ENCODE measurements around the gene CD151. TPM values are rescaled to one million over a fixed set of nuclear protein-coding genes. Genes with fewer than 3 reads are reported as not detected.

The CD151 gene
- total and polyA plus RNA-seq, 4 donors, result 31.6 to 264 (median 124) TPM

DNA sequence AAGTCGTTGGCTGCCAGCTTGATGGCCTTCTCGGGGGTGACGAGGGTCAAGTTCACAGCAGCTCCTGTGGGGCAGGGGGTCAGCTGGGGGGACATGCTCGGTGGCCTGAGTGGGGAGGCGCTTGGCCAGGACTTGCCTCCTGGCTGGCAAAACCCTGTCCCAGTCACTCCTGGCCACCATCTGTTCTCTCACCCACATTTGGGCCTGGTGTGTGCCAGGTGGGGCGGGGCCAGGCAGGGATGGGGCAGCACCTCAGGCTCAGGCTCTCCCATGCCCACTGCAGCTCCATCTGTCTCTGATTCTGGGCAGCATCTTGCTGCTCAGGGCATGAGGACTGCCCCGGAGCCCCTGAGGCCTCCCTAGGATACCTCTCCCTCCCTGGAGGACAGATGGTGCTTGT, 39.2 kb upstream of the CD151 start:
- no peak overlapping the region for H3K27ac ChIP-seq (ENCODE audit: low read depth in 1 of 2, low read length in 2 of 2)
- H3K4me1 ChIP-seq (ENCODE audit: control insufficient read depth in 4 of 4, insufficient read depth in 4 of 4, low read length in 3 of 4), result peaks cover 11 to 47% (median 30%) of the 10 kb centered on the region in 4 donors
- 83% methylated on average over 7 of the region's 7 CpGs for WGBS
- no peak overlapping the region for H3K4me3 ChIP-seq (ENCODE audit: low read depth in 1 of 3, low read length in 3 of 3)
- no peak for DNase-seq (ENCODE audit: low spot score)
- H3K9me3 ChIP-seq (ENCODE audit: control insufficient read depth in 4 of 4, low read length in 3 of 4), result no peaks in the 10 kb centered on the region
- H3K9ac ChIP-seq (ENCODE audit: low read depth in 1 of 2, low read length in 2 of 2), result no peak overlapping the region
- H3K36me3 ChIP-seq (ENCODE audit: control insufficient read depth in 4 of 4, insufficient read depth in 3 of 4, low read depth in 1 of 4, low read length in 3 of 4), result peaks cover 0 to 10% (median 5%) of the 10 kb centered on the region in 4 donors
- TF ChIP-seq JUND (IDR thresholded peaks at IDR 0.05) (no peak), HNF4G (IDR thresholded peaks at IDR 0.05) (no peak), NR2F2 (IDR thresholded peaks at IDR 0.05) (no peak), YY1 (IDR thresholded peaks at IDR 0.05) (no peak), HNF4A (conservative IDR thresholded peaks at IDR 0.05) (no peak), SP1 (IDR thresholded peaks at IDR 0.05) (no peak), EGR1 (IDR thresholded peaks at IDR 0.05; ENCODE audit: low read depth in 2 of 2) (no peak), FOXA1 (IDR thresholded peaks at IDR 0.05) (no peak), RAD21 (IDR thresholded peaks at IDR 0.05) (no peak)
- TF ChIP-seq, protein P1, sequence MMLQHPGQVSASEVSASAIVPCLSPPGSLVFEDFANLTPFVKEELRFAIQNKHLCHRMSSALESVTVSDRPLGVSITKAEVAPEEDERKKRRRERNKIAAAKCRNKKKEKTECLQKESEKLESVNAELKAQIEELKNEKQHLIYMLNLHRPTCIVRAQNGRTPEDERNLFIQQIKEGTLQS (IDR thresholded peaks at IDR 0.05), result no peak
- TF ChIP-seq, protein P2, sequence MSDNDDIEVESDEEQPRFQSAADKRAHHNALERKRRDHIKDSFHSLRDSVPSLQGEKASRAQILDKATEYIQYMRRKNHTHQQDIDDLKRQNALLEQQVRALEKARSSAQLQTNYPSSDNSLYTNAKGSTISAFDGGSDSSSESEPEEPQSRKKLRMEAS (IDR thresholded peaks at IDR 0.05), result no peak
- no peaks in the 10 kb centered on the region for H3K27me3 ChIP-seq (ENCODE audit: control insufficient read depth in 4 of 4, insufficient read depth in 4 of 4, low read length in 3 of 4)

GRCh38 chr11:794013-794765, 38.6 kb upstream of the CD151 start:
- WGBS, result 92% methylated on average over 31 of the region's 31 CpGs
- peaks cover 0 to 10% (median 5%) of the 10 kb centered on the region in 4 donors for H3K36me3 ChIP-seq (ENCODE audit: control insufficient read depth in 4 of 4, insufficient read depth in 3 of 4, low read depth in 1 of 4, low read length in 3 of 4)
- no peak overlapping the region for H3K9ac ChIP-seq (ENCODE audit: low read depth in 1 of 2, low read length in 2 of 2)
- H3K4me3 ChIP-seq (ENCODE audit: low read depth in 1 of 3, low read length in 3 of 3), result peak overlapping the region in 1 of 3 donors; percentile 77
- no peak for DNase-seq (ENCODE audit: low spot score)
- H3K27ac ChIP-seq (ENCODE audit: low read depth in 1 of 2, low read length in 2 of 2), result peak overlapping the region in 1 of 2 donors; percentile 98
- TF ChIP-seq REST (IDR thresholded peaks at IDR 0.05), result no peak
- TF ChIP-seq FOXA1 (IDR thresholded peaks at IDR 0.05), result no peak
- TF ChIP-seq RAD21 (IDR thresholded peaks at IDR 0.05), result no peak
- TF ChIP-seq, protein P3, sequence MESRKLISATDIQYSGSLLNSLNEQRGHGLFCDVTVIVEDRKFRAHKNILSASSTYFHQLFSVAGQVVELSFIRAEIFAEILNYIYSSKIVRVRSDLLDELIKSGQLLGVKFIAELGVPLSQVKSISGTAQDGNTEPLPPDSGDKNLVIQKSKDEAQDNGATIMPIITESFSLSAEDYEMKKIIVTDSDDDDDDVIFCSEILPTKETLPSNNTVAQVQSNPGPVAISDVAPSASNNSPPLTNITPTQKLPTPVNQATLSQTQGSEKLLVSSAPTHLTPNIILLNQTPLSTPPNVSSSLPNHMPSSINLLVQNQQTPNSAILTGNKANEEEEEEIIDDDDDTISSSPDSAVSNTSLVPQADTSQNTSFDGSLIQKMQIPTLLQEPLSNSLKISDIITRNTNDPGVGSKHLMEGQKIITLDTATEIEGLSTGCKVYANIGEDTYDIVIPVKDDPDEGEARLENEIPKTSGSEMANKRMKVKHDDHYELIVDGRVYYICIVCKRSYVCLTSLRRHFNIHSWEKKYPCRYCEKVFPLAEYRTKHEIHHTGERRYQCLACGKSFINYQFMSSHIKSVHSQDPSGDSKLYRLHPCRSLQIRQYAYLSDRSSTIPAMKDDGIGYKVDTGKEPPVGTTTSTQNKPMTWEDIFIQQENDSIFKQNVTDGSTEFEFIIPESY (IDR thresholded peaks at IDR 0.05), result no peak
- no peak for TF ChIP-seq GABPA (IDR thresholded peaks at IDR 0.05 in 1 of 2, conservative IDR thresholded peaks at IDR 0.05 in 1 of 2)
- no peak for TF ChIP-seq SP1 (IDR thresholded peaks at IDR 0.05)
- TF ChIP-seq EGR1 (IDR thresholded peaks at IDR 0.05; ENCODE audit: low read depth in 2 of 2), result no peak
- no peak for TF ChIP-seq TAF1 (conservative IDR thresholded peaks at IDR 0.05)
- TF ChIP-seq HNF4G (IDR thresholded peaks at IDR 0.05), result no peak
- no peak for TF ChIP-seq RXRA (IDR thresholded peaks at IDR 0.05)
- TF ChIP-seq, protein P2 (IDR thresholded peaks at IDR 0.05), result no peak
- TF ChIP-seq, protein P4, sequence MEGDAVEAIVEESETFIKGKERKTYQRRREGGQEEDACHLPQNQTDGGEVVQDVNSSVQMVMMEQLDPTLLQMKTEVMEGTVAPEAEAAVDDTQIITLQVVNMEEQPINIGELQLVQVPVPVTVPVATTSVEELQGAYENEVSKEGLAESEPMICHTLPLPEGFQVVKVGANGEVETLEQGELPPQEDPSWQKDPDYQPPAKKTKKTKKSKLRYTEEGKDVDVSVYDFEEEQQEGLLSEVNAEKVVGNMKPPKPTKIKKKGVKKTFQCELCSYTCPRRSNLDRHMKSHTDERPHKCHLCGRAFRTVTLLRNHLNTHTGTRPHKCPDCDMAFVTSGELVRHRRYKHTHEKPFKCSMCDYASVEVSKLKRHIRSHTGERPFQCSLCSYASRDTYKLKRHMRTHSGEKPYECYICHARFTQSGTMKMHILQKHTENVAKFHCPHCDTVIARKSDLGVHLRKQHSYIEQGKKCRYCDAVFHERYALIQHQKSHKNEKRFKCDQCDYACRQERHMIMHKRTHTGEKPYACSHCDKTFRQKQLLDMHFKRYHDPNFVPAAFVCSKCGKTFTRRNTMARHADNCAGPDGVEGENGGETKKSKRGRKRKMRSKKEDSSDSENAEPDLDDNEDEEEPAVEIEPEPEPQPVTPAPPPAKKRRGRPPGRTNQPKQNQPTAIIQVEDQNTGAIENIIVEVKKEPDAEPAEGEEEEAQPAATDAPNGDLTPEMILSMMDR (IDR thresholded peaks at IDR 0.05; ENCODE audit: low read depth, low read length, missing input control), result no peak
- no peak for TF ChIP-seq YY1 (IDR thresholded peaks at IDR 0.05)
- no peak for TF ChIP-seq FOXA2 (IDR thresholded peaks at IDR 0.05)
- no peak for TF ChIP-seq NR2F2 (IDR thresholded peaks at IDR 0.05)
- TF ChIP-seq, protein P1 (IDR thresholded peaks at IDR 0.05), result no peak
- H3K4me1 ChIP-seq (ENCODE audit: control insufficient read depth in 4 of 4, insufficient read depth in 4 of 4, low read length in 3 of 4), result peaks cover 11 to 47% (median 30%) of the 10 kb centered on the region in 4 donors
- no peaks in the 10 kb centered on the region for H3K9me3 ChIP-seq (ENCODE audit: control insufficient read depth in 4 of 4, low read length in 3 of 4)
- no peaks in the 10 kb centered on the region for H3K27me3 ChIP-seq (ENCODE audit: control insufficient read depth in 4 of 4, insufficient read depth in 4 of 4, low read length in 3 of 4)

Measured in liver (tissue), 9 donors.